OCI-LY7 (cell line): ENCODE results near the gene GSTO1. TPM values are rescaled to one million over a fixed set of nuclear protein-coding genes. Genes with fewer than 3 reads are reported as not detected.

ENCODE experiments used
- BruUV-seq: library from RNA; stranded (reverse); fragments of 400-500 nt; replicated peaks from 2 replicates; lab custom pipeline; 2021; lab: Mats Ljungman, UMichigan
- CTCF ChIA-PET: fragments of 300-600 bp; sonication (Branson Sonifier 250); formaldehyde crosslinking; loops from one replicate; lab custom pipeline; 2022; ENCODE audit warnings: antibody characterized with exemption; ENCODE audit not compliant: unreplicated experiment; lab: Charles Lee
- POLR2A ChIA-PET: fragments of 300-600 bp; sonication (Branson Sonifier 250); formaldehyde crosslinking; loops from one replicate; lab custom pipeline; 2022; ENCODE audit warnings: antibody characterized with exemption; lab: Charles Lee
- DNase-seq: peaks from one replicate; pipeline ENCODE4 v3.0.0-alpha.2; 2015; ENCODE audit warnings: low spot score
- H2AFZ ChIP-seq: fragments of 200-600 bp; sonication (generic), shearing (Covaris generic); 2 replicates; pipeline ENCODE4 v1.6.1; 2014; ENCODE audit warnings: mild to moderate bottlenecking, antibody characterized with exemption, low read length, moderate library complexity
- H3K27ac ChIP-seq: fragments of 200-600 bp; sonication (generic); 2 replicates; pipeline ENCODE4 v1.5.1; 2014; ENCODE audit warnings: mixed run types, low read depth, mild to moderate bottlenecking, moderate library complexity, low read length, inconsistent platforms; ENCODE audit not compliant: poor library complexity, severe bottlenecking
- H3K36me3 ChIP-seq: fragments of 200-600 bp; sonication (generic); 2 replicates; pipeline ENCODE4 v1.6.1; 2014; ENCODE audit warnings: mild to moderate bottlenecking, antibody characterized with exemption, low read length, moderate library complexity, mixed read lengths; ENCODE audit not compliant: insufficient read depth
- H3K4me1 ChIP-seq: fragments of 200-600 bp; sonication (generic); 2 replicates; pipeline ENCODE4 v1.5.1; 2014; ENCODE audit warnings: mild to moderate bottlenecking, low read length; ENCODE audit not compliant: insufficient read depth, poor library complexity, severe bottlenecking
- H3K4me2 ChIP-seq: fragments of 200-600 bp; sonication (generic); 2 replicates; pipeline ENCODE4 v1.6.1; 2014; ENCODE audit warnings: mild to moderate bottlenecking, low read length
- H3K4me3 ChIP-seq: fragments of 200-600 bp; sonication (generic); 2 replicates; pipeline ENCODE4 v1.5.1; 2014; ENCODE audit warnings: mild to moderate bottlenecking, low read depth, low read length; ENCODE audit not compliant: poor library complexity, severe bottlenecking
- H3K79me2 ChIP-seq: fragments of 200-600 bp; sonication (generic); 2 replicates; pipeline ENCODE4 v1.6.1; 2016; ENCODE audit warnings: low read depth, mild to moderate bottlenecking, low read length, moderate library complexity, mixed read lengths; ENCODE audit not compliant: insufficient read depth
- H3K9me2 ChIP-seq: fragments of 200-600 bp; sonication (generic); 2 replicates; pipeline ENCODE4 v1.6.1; 2016; ENCODE audit warnings: mild to moderate bottlenecking, low read length, mixed read lengths; ENCODE audit not compliant: insufficient read depth
- H3K9me3 ChIP-seq: fragments of 200-600 bp; sonication (generic); 2 replicates; pipeline ENCODE4 v1.6.1; 2014; ENCODE audit warnings: mild to moderate bottlenecking, mixed run types, low read length, mixed read lengths
- H4K20me1 ChIP-seq: fragments of 200-600 bp; sonication (generic); 2 replicates; pipeline ENCODE4 v1.6.1; 2014; ENCODE audit warnings: mild to moderate bottlenecking, antibody characterized with exemption, low read length, moderate library complexity, mixed read lengths; ENCODE audit not compliant: insufficient read depth
- EZH2phosphoT487 ChIP-seq: fragments of 200-600 bp; sonication (generic); IDR thresholded peaks from 2 replicates; pipeline ENCODE4 v1.6.1; 2018; ENCODE audit warnings: low read depth, borderline replicate concordance, mild to moderate bottlenecking, mixed run types, antibody characterized with exemption, low read length, moderate library complexity, mixed read lengths
- intact Hi-C: fragments of 100-400 bp; cut with micrococcal nuclease; formaldehyde crosslinking; loops from one replicate; pipeline ENCODE4 v1.10.0; 2022; ENCODE audit not compliant: unreplicated experiment
- total RNA-seq, 2 experiments: library from RNA; depleted of rRNA in 1 of 2; stranded (reverse); fragments of >200 nt in 1 of 2; shearing (Covaris generic) in 1 of 2; gene quantifications; 2 replicates each; pipeline ENCODE4 v1.2.3, GENCODE V29; 2014 to 2022
- TF ChIP-seq, protein P1 (sequence below): fragments of 200-600 bp; sonication (generic); conservative IDR thresholded peaks from 2 replicates; pipeline ENCODE4 v1.5.1; 2014; ENCODE audit warnings: mild to moderate bottlenecking, antibody characterized with exemption, low read length, moderate library complexity, mixed read lengths

The GSTO1 gene
- total RNA-seq, 2 experiments from 2014 or later, result 1.7 to 27.4 TPM

DNA sequence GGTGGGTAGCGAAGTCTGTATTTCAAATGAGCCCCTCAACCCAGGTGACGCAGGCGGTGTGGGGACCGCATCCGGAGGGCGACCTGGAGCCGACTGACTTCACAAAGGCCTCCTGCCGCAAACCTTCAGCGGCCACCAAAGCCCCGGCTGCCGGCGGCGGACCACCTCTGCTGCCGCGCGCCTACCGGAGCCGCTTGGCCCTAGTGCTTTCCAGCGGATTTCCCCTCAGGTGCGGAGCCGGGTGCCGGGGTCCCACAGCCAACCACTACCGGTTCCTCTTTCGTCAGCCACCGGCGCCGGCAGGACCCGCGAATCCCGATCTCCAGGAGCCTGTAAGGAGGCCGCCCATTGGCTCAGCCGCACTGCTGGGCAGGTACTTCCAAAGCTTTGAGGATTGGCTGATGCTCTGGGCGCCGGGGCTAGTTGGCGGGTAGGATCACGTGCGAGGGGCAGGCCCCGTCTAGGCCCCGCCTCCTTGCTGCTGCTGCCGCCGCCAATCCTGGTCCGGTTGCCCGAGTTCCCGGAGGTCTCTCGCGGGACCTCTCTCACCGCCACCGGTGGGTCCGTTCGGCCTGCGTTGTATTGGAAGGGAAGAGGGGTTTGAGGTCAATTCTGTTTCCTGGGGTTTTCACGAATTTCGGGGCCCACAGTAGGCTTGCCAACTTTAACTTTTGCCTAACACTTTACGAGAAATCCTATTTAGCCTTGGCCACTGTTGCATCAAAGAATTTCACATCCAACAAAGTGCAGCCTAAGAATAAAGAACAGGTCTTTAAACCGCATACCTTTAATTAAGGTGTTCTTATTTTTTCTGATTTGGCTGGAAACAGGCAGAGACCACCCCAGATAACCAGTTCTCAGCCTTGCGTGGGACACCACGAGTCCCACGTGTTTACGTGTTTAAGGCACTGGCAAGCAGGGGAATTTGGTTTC, 14.3 kb downstream of the GSTO1 start, which contains the start of gene GSTO2:
TSS of gene GSTO2 (plus strand) at position 472 of the 933 bp plus-strand sequence. CDS start 5,732 bp downstream, outside the sequence.
- H3K4me2 ChIP-seq, result peak within 1 kb of the TSS; percentile 95
- H3K9me3 ChIP-seq, result no peaks in the 10 kb centered on the region
- ChIA-PET POLR2A (interaction anchor here (0.6 to 1.7 kb wide), 7 partner anchors 10 to 1492 kb away, joined by 3 to 13 read pairs (median 6); partner anchors contain the start of gene SFR1), CTCF (interaction anchor here (0.6 to 1.6 kb wide), 2 partner anchors 23 to 102 kb away, joined by 3 to 6 read pairs; no protein-coding TSS in a partner anchor)
- no peaks in the 10 kb centered on the region for H3K9me2 ChIP-seq
- BruUV-seq, result TSS peak; percentile 97
- peak within 1 kb of the TSS; percentile 97 for H2AFZ ChIP-seq
- H3K4me3 ChIP-seq, result peak within 1 kb of the TSS; percentile 88
- peak within 1 kb of the TSS; percentile 47 for H3K27ac ChIP-seq
- TF ChIP-seq EZH2phosphoT487, result no peak
- TF ChIP-seq, protein P1, sequence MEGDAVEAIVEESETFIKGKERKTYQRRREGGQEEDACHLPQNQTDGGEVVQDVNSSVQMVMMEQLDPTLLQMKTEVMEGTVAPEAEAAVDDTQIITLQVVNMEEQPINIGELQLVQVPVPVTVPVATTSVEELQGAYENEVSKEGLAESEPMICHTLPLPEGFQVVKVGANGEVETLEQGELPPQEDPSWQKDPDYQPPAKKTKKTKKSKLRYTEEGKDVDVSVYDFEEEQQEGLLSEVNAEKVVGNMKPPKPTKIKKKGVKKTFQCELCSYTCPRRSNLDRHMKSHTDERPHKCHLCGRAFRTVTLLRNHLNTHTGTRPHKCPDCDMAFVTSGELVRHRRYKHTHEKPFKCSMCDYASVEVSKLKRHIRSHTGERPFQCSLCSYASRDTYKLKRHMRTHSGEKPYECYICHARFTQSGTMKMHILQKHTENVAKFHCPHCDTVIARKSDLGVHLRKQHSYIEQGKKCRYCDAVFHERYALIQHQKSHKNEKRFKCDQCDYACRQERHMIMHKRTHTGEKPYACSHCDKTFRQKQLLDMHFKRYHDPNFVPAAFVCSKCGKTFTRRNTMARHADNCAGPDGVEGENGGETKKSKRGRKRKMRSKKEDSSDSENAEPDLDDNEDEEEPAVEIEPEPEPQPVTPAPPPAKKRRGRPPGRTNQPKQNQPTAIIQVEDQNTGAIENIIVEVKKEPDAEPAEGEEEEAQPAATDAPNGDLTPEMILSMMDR, result no peak
- peaks cover 19% of the 10 kb centered on the region; the same call in 1 of the 2 replicates for H4K20me1 ChIP-seq
- peaks cover 16% of the 10 kb centered on the region for H3K4me1 ChIP-seq
- intact Hi-C loops, result loop anchor here (2.0 to 5.0 kb wide), 3 partner anchors 70 to 302 kb away; partner anchors contain the start of genes ITPRIP, SFR1 and SLK
- peaks cover 34% of the 10 kb centered on the region for H3K36me3 ChIP-seq
- peak; percentile 99 for DNase-seq
- peaks cover 47% of the 10 kb centered on the region for H3K79me2 ChIP-seq

DNA sequence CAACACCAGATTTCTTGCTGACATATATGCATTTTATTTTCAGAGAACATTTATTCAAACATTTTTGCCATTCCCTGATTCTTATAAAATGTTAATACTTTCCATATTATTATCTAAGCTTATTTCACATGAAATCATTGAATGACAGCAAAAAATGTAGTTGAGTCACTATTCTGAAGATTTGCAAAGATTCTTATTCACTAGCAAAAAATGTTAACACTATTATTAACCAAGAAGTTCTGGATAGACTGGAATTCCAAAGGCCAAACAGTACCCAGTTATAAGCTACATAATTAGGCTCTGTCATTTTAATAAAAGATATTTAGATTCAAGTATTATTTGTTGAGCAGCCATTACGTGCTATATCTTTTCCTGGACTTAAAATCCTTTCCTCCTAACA, 18.6 kb downstream of the GSTO1 start:
- intact Hi-C loops, result no loop called here
- Histone ChIP-seq H3K9me2 (no peaks in the 10 kb centered on the region), H3K4me1 (peaks cover 6% of the 10 kb centered on the region), H2AFZ (no peak overlapping the region), H3K36me3 (no peaks in the 10 kb centered on the region), H3K9me3 (no peaks in the 10 kb centered on the region), H3K4me3 (no peak overlapping the region), H3K27ac (no peak overlapping the region), H3K79me2 (peaks cover 4% of the 10 kb centered on the region), H4K20me1 (no peaks in the 10 kb centered on the region; the same call in 1 of the 2 replicates), H3K4me2 (no peak overlapping the region)
- ChIA-PET POLR2A (interaction anchor here (0.7 to 2.3 kb wide), 5 partner anchors 12 to 149 kb away, joined by 3 to 8 read pairs (median 4); no protein-coding TSS in a partner anchor), CTCF (interaction anchor here (0.6 to 1.5 kb wide), 4 partner anchors 19 to 503 kb away, joined by 3 to 4 read pairs (median 4); no protein-coding TSS in a partner anchor)
- no peak for DNase-seq
- TF ChIP-seq, protein P1, result no peak
- no TSS peak for BruUV-seq
